H1 (cell line): ENCODE measurements around the gene SLAIN2. TPM values are rescaled to one million over a fixed set of nuclear protein-coding genes. Genes with fewer than 3 reads are reported as not detected.

Source experiments
- CBX8 ChIP-seq: fragments of 300-800, 300-1000 bp; sonication (generic); IDR thresholded peaks from 2 replicates; pipeline ENCODE4 v1.7.1; 2016; ENCODE audit warnings: low read depth, low read length, borderline replicate concordance
- CTBP2 ChIP-seq: IDR thresholded peaks from 2 replicates; pipeline ENCODE4 v1.7.0; 2011; ENCODE audit warnings: borderline replicate concordance, mild to moderate bottlenecking, moderate library complexity, mixed read lengths, low read length; ENCODE audit not compliant: insufficient read depth, insufficient read length
- EP300 ChIP-seq, 2 experiments: IDR thresholded peaks; 1 replicate in 1 of 2; 2 replicates in 1 of 2; pipeline ENCODE4 v1.6.1; 2011 to 2012; ENCODE audit warnings: low read depth in 2 of 2, low read length in 2 of 2, mild to moderate bottlenecking in 2 of 2, borderline replicate concordance in 1 of 2, inconsistent platforms in 1 of 2, moderate library complexity in 1 of 2
- HDAC6 ChIP-seq: IDR thresholded peaks from one replicate; pipeline ENCODE4 v1.7.1; 2012; ENCODE audit warnings: low read depth, mild to moderate bottlenecking, inconsistent platforms, low read length, moderate library complexity
- RAD21 ChIP-seq, 2 experiments: IDR thresholded peaks in 1 of 2; conservative IDR thresholded peaks in 1 of 2; 2 replicates each; pipeline ENCODE4 v1.6.1; 2011; ENCODE audit warnings: low read depth in 2 of 2, low read length in 2 of 2, improper control_type of control experiment in 1 of 2, inconsistent platforms in 1 of 2, mild to moderate bottlenecking in 1 of 2, moderate library complexity in 1 of 2
- RBBP5 ChIP-seq: IDR thresholded peaks from 2 replicates; pipeline ENCODE4 v1.7.1; 2012; ENCODE audit warnings: low read depth, mild to moderate bottlenecking, inconsistent platforms, low read length, moderate library complexity, borderline replicate concordance
- RFX5 ChIP-seq: IDR thresholded peaks from 2 replicates; pipeline ENCODE4 v1.6.1; 2011; ENCODE audit warnings: low read depth, low read length, improper control_type of control experiment, borderline replicate concordance
- SP2 ChIP-seq: IDR thresholded peaks from 2 replicates; pipeline ENCODE4 v1.6.1; 2012; ENCODE audit warnings: mild to moderate bottlenecking, low read length, inconsistent platforms
- SP4 ChIP-seq: IDR thresholded peaks from 2 replicates; pipeline ENCODE4 v1.6.1; 2012; ENCODE audit warnings: low read length, inconsistent platforms
- SRF ChIP-seq: IDR thresholded peaks from 2 replicates; pipeline ENCODE4 v1.6.1; 2011; ENCODE audit warnings: mild to moderate bottlenecking, low read depth, low read length, moderate library complexity
- SUZ12 ChIP-seq: fragments of 200-600 bp; sonication (generic); IDR thresholded peaks from 2 replicates; pipeline ENCODE4 v1.6.1; 2012; ENCODE audit warnings: mild to moderate bottlenecking, inconsistent platforms, low read length, moderate library complexity, mixed read lengths
- USF2 ChIP-seq: IDR thresholded peaks from 2 replicates; pipeline ENCODE4 v1.6.1; 2011; ENCODE audit warnings: low read length, improper control_type of control experiment
- polyA plus RNA-seq, 7 experiments: library from polyadenylated mRNA; depleted of rRNA in 3 of 7; stranded (reverse) in 5 of 7; unstranded in 2 of 7; fragments of >200 nt in 5 of 7; fragments of 200-250 nt in 2 of 7; gene quantifications; 1 replicate in 5 of 7; 2 replicates in 1 of 7; 4 replicates in 1 of 7; pipeline versions ENCODE4 v1.2.1 to v1.2.3, GENCODE V29; 2011 to 2013; ENCODE audit warnings: missing spikeins in 2 of 7, mixed read lengths in 2 of 7
- total RNA-seq: library from RNA; stranded (reverse); fragmentation: NEBNext Ultra II Directional; extraction: Animal tissue kit (Norgen Biotek cat#: 25700); gene quantifications from 2 replicates; pipeline ENCODE4 v1.2.1, GENCODE V29; 2021

The SLAIN2 gene
- total and polyA plus RNA-seq, 2 of the 8 experiments (the other 6 are each of a cell fraction or from before 2014, with no cell fraction given) = 8.2 to 40.0 TPM

GRCh38 chr4:48341776-48342605 is 662 bp downstream of the SLAIN2 start (continued):
- no peak for TF ChIP-seq HDAC6
- TF ChIP-seq RFX5 = no peak
- no peak for TF ChIP-seq SUZ12
- TF ChIP-seq SP4 = no peak
- no peak for TF ChIP-seq SRF
- TF ChIP-seq RBBP5 = peak; percentile 71
- TF ChIP-seq USF2 = no peak
- TF ChIP-seq CTBP2 = no peak
- no peak for TF ChIP-seq SP2
- no peak for TF ChIP-seq EP300 (IDR thresholded peaks at IDR 0.05; ENCODE audit: borderline replicate concordance in 1 of 2, low read depth in 2 of 2, low read length in 2 of 2)
- TF ChIP-seq CBX8 = no peak
- no peak for TF ChIP-seq RAD21 (IDR thresholded peaks at IDR 0.05 in 1 of 2, conservative IDR thresholded peaks at IDR 0.05 in 1 of 2; ENCODE audit: low read depth in 2 of 2, low read length in 2 of 2)
